Measurements from ENCODE around the gene EIF6. TPM values are rescaled to one million over a fixed set of nuclear protein-coding genes. Genes with fewer than 3 reads are reported as not detected.
A peak's percentile ranks its signal among the peaks of the same experiment; 100 is the strongest.

EIF6 gene
- 17.0 and 120 TPM in 2 replicates for total RNA-seq (ENCODE audit: low replicate concordance)

GRCh38 chr20:35284267-35284991 lies at the start of gene EIF6:
EIF6 (minus strand) TSS chr20:35284772; CDS start chr20:35284487, 285 bp downstream.
- DNase-seq (ENCODE audit: low read depth) = peak; percentile 83
- peak within 1 kb of the TSS; percentile 87 for H3K4me3 ChIP-seq (ENCODE audit: low read depth, low read length)
- TF ChIP-seq CTCF (IDR thresholded peaks at IDR 0.05; ENCODE audit: insufficient read depth, low read length) = no peak

- H3K4me3 ChIP-seq (ENCODE audit: low read depth, low read length) = no peak overlapping the region
- no peak for DNase-seq (ENCODE audit: low read depth)
- no peak for TF ChIP-seq CTCF (IDR thresholded peaks at IDR 0.05; ENCODE audit: insufficient read depth, low read length)
Measured at GRCh38 chr20:35333606-35334005, 49.0 kb upstream of the EIF6 start.

GRCh38 chr20:35332540-35333200 lies 48.1 kb upstream of the EIF6 start:
- DNase-seq (ENCODE audit: low read depth) = no peak
- no peak for TF ChIP-seq CTCF (IDR thresholded peaks at IDR 0.05; ENCODE audit: insufficient read depth, low read length)
- no peak overlapping the region for H3K4me3 ChIP-seq (ENCODE audit: low read depth, low read length)

GRCh38 chr20:35329435-35330139 lies 45.0 kb upstream of the EIF6 start:
- peak; percentile 52 for TF ChIP-seq CTCF (IDR thresholded peaks at IDR 0.05; ENCODE audit: insufficient read depth, low read length)
- no peak for DNase-seq (ENCODE audit: low read depth)
- H3K4me3 ChIP-seq (ENCODE audit: low read depth, low read length) = no peak overlapping the region

GRCh38 chr20:35328689-35329088 lies 44.1 kb upstream of the EIF6 start:
- no peak for DNase-seq (ENCODE audit: low read depth)
- no peak overlapping the region for H3K4me3 ChIP-seq (ENCODE audit: low read depth, low read length)
- no peak for TF ChIP-seq CTCF (IDR thresholded peaks at IDR 0.05; ENCODE audit: insufficient read depth, low read length)

- DNase-seq (ENCODE audit: low read depth) = no peak
- no peak overlapping the region for H3K4me3 ChIP-seq (ENCODE audit: low read depth, low read length)
- no peak for TF ChIP-seq CTCF (IDR thresholded peaks at IDR 0.05; ENCODE audit: insufficient read depth, low read length)
Measured at GRCh38 chr20:35328095-35328685, 43.6 kb upstream of the EIF6 start.

All from fibroblast of the aortic adventitia (primary cell).